ENCODE measurements around the gene MED13L.

The MED13L gene

GRCh38 chr12:115934046-115934445 is 343.4 kb downstream of the MED13L start:
- no peak for DNase-seq

GRCh38 chr12:115932066-115932465 is 345.4 kb downstream of the MED13L start:
- no peak for DNase-seq

GRCh38 chr12:115930336-115930735 is 347.2 kb downstream of the MED13L start:
- DNase-seq, result no peak

- DNase-seq, result no peak
These were observed 351.3 kb downstream of the MED13L start for GRCh38 chr12:115926037-115926670.

GRCh38 chr12:115923851-115924250 is 353.6 kb downstream of the MED13L start:
- DNase-seq, result no peak

GRCh38 chr12:115922952-115923564 is 354.4 kb downstream of the MED13L start:
- DNase-seq, result no peak

GRCh38 chr12:115920395-115921183 is 356.9 kb downstream of the MED13L start:
- DNase-seq, result no peak

- DNase-seq, result no peak
These were observed 358.7 kb downstream of the MED13L start for GRCh38 chr12:115918763-115919162.

- peak; percentile 65 for DNase-seq
These were observed 360.4 kb downstream of the MED13L start for GRCh38 chr12:115916910-115917668.

- DNase-seq, result no peak
These were observed 363.4 kb downstream of the MED13L start for GRCh38 chr12:115914122-115914521.

GRCh38 chr12:115912440-115912839 is 365.1 kb downstream of the MED13L start:
- no peak for DNase-seq

- DNase-seq, result no peak
These were observed 366.1 kb downstream of the MED13L start for GRCh38 chr12:115911360-115911759.

- DNase-seq, result no peak
These were observed 367.4 kb downstream of the MED13L start for GRCh38 chr12:115910057-115910456.

All from effector CD4-positive, alpha-beta T cell (primary cell).